Stimulated activated CD8-positive, alpha-beta memory T cell treated with anti-CD3 and anti-CD28 coated beads, Interleukin-4, amount 100 ng/mL, for 24 hours (primary cell): Measurements from ENCODE around the gene ZC3H10.
"Not testable (repeated sequence)": the region's sequence is repeated elsewhere in the genome, so short reads cannot be mapped to it uniquely, and the experiment has no call there.

Experiments
- DNase-seq: peaks from one replicate; pipeline ENCODE4 v3.0.0-alpha.2; 2020; ENCODE audit warnings: low read depth

The ZC3H10 gene, protein sequence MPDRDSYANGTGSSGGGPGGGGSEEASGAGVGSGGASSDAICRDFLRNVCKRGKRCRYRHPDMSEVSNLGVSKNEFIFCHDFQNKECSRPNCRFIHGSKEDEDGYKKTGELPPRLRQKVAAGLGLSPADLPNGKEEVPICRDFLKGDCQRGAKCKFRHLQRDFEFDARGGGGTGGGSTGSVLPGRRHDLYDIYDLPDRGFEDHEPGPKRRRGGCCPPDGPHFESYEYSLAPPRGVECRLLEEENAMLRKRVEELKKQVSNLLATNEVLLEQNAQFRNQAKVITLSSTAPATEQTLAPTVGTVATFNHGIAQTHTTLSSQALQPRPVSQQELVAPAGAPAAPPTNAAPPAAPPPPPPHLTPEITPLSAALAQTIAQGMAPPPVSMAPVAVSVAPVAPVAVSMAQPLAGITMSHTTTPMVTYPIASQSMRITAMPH

DNA sequence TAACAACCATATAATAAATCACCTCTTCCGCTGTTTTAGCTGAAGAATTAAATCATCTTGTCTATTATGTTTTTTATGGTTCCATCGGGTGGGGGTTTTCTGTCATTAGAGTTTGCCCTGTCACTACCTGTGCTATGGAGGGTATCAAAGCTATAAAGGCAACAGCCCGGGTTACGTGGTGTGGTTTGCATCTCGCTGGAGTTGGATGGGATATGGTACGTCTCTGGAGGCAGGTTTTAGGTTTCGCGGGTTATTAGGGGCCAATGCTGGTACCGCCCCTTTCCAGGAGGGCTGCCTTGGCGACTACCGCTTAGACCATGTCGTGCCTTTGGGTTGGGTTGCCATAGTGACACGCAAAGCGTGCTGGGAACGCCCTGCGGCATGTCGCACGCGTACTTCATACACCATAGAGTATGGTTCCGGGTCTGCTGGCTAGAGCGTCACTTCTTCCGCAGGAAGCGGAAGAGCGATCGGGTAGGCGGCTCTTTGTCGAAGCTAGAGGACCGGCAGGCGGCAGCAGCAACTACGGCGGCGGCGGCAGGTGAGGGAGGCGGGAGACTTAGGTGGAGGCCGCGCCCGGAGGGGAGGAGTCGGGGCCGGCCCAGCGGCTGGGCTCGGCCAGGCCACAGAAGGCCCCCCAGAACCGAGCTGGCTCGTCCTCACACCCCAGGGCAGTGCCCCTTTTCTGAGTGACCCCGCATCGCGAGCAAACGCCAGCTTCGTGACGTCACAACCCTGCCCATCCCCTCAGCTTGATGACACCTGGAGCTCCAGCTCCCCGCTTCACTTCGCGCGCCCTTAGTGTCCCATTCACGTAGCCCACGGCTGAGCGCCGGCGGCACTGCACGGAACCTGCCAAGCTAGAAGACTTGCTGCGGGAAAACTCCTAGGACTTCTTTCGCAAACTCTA, at the start of gene ZC3H10:
Gene ZC3H10, plus strand, starts transcription at position 489 of the 910 bp plus-strand sequence. CDS start 2,297 bp downstream, outside the sequence.
- peak; percentile 97 for DNase-seq

DNA sequence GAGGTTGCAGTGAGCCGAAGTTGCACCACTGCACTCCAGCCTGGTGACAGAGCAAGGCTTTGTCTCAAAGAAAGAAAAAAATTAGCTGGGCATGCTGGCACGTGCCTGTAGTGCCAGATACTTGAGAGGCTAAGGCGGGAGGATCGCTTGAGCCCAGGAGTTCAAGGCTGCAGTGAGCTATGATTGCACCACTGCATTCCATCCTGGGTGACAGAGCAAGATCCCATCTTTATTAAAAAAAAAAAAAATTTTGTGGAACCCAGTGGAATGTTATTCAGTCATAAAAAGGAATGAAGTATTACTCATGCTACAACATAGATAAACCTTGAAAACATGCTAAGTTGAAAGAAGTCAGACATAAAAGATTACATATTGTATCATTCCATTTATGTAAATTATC, 46.4 kb upstream of the ZC3H10 start:
- no peak for DNase-seq

DNA sequence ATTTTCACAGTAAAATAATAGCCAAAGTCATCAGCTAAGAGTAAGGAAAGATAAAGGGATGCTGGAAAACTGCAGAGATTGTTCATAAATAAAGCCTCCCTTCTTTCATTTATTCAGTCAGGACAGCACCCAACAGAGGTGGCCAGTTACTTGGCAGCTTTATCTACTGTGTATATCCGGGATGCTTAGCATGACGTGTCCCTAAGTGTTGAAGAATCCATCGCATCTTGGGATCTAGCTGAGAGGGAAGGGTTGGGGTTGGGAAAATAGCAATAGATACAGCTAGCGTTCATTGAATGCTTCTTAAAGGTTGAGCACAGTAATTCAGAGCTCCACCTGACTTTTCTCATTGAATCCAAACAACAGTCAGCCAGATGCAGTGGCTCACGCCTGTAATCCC, 43.7 kb upstream of the ZC3H10 start:
- no peak for DNase-seq

DNA sequence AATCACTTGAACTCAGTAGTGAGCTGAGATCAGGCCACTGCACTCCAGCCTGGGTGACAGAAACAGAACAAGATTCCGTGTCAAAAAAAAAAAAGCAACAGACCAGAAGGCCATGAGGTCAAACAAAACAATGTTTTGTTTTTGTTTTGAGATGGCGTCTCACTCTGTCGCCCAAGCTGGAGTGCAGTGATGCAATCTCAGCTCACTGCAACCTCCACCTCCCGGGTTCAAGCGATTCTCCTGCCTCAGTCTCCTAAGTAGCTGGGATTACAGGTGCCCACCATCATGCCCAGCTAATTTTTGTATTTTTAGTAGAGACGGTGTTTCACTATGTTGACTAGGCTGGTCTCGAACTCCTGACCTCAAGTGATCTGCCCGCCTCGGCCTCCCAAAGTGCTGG, 40.1 kb upstream of the ZC3H10 start:
- not testable (repeated sequence) for DNase-seq

DNA sequence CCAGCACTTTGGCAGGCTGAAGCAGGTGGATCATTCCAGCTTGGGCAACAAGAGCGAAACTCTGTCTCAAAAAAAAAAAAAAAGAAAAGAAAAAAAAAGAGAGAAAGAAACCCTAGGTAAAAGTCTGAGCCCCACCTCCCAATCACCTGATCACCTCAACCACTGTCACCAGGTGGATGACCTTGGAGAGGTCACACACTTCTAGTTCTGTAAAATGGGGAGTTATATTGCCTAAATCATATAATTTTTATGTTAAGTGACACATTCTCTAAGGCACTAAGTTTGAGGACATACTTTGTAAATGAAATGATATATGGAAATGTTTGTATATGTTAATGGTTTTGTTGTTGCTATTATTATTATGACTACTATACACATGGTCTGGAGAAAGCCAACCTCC, 39.6 kb upstream of the ZC3H10 start:
- no peak for DNase-seq

DNA sequence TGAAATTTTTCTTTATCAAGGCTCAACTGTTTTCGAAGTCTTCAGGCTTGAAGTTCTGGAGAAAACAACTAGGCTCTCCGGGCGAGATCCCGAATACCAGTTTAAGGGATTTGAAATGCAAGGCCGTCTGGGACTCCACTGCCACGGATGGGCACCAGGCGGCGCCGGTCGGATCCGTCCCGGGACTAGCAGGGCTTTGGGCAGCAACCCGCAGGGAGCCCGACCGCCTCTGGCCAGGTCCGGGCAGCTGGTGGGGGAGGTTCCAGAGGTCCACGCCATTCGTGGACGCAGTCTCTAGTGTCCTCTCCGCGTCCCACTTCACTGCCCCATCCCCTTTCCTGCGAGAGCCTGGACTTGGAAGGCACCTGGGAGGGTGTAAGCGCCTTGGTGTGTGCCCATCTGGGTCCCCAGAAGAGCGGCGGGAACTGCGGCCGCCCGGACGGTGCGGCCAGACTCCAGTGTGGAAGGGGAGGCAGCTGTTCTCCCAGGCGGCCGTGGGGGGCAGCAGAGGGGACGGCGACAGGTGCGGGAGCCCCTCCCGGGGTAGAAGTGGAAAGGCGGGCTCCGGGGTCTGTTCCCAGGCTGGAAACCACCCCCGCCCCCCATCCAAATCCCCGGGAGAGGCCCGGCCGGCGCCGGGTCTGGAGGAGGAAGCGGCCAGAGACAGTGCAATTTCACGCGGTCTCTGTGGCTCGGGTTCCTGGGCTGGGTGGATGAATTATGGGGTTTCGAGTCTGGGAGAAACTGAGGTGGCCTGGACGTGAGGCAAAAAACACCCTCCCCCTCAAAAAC, 38.9 kb upstream of the ZC3H10 start:
- peak; percentile 24 for DNase-seq

DNA sequence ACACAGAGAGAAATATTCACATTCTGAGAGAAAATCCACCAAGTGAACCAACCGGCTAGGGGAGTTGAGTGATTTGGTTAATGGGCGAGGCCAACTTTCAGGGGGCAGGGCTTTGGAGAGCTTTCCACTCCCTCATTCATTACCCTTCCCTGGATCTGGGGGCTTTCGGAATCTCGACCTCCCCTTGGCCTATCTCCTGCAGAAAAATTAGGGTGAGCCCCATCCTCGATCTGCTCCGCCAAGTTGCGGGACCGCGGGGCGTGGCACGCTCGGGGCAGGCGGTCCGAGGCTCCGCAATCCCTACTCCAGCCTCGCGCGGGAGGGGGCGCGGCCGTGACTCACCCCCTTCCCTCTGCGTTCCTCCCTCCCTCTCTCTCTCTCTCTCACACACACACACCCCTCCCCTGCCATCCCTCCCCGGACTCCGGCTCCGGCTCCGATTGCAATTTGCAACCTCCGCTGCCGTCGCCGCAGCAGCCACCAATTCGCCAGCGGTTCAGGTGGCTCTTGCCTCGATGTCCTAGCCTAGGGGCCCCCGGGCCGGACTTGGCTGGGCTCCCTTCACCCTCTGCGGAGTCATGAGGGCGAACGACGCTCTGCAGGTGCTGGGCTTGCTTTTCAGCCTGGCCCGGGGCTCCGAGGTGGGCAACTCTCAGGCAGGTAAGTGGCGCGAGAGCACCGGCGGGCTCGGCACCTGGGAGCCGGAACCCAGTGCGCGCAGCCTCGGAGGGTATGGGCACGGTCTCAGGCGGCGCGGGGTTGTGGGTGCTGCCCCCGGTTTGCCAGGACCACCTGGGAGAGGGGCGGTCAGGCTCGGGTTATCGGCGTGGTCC, 38.1 kb upstream of the ZC3H10 start, which contains the start of gene ERBB3:
Gene ERBB3, plus strand, starts transcription at position 443 of the 833 bp plus-strand sequence. Its CDS starts 136 bp downstream, at position 579.
- peak; percentile 64 for DNase-seq

DNA sequence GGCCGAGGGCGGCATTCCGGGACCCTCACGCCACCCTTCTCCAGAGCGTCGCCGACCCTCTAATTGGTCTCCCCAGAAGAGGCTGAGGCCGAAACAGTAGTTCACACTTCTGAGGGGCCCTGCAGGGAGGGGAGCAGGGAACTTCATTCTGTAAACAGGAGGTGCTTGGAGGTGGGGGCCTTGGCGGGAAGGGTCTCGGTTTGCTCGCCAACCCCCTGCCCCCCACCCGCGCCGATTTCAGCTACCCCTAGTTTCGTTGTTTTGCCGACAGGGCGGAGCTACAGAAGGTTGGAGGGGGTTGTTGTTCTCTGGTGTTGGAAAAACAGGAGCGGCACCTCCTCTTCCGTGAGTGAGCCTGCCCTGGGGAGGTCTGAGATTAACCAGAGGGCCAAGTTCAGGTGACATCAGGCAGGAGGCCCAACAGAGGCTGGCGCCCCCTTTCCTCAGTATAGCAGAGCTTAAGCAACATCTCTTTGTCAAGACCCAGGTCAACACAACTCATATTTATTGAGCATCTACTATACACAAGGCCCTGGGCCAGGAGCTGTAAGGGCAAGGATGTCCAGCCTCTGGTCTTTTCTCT, 37.4 kb upstream of the ZC3H10 start:
- DNase-seq, result no peak

DNA sequence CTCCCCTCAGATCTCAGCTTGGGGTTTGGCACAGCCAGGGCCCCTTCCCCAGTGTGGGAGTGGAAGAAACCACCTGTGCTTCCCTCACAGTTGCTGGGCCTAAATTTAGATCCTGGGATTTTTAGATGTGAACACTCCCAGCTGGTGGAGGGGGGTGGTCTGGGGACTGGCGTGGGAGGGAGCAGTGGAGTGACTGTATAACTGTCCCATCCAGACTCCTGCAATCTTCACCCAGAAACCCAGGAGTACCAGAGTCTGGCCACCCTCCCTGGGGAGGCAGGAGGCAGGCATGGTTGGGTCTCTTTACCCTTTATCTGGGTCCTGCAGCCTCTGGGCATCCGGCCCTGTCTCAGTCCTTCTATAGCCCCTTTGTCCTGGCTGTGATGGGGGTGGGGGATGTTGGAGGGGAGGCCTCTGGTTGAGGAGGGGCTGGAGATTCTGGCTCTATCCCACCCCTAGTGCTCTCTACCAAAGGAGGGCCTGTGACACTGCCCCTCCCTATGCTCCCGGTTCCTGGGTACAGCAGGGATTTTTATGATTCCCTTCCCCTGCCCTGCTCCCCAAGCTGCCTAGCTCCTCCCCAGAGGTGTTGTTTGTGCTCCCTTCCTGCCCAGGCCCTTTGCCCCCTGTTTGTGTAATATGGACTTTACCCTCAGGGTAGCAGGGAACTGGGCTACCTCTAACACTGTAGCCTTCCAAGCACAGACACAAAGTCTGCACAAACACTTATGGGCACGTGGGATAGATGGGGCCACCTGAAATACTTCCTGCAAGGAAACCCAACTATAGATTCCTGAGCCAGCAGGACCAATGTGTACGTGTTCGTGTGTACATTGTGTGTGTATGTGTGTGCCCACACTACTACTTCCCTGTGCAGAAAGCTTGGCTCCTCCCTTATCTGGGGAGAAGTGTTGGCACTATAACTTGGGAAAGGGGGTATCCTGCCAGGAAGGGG, 36.4 kb upstream of the ZC3H10 start:
- no peak for DNase-seq

DNA sequence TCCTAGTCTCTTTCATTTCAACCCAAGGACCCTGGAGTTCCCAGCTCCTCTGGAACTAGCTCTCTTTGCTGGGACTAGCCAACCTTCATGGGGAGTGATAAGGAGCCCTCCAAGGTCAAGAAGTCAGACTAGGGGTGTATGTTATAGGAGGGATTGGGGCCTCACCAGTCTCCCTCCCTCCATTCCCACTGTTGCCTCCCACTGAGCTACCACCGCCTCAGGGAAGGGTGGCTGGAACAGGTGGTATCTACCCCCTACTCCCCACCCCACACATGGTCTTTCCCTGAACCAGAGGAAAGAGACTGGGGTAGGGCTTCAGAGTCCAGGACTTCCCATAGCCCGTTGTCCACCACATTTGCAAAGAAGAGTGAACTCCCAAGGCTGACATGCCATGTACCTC, 35.7 kb upstream of the ZC3H10 start:
- DNase-seq, result no peak

DNA sequence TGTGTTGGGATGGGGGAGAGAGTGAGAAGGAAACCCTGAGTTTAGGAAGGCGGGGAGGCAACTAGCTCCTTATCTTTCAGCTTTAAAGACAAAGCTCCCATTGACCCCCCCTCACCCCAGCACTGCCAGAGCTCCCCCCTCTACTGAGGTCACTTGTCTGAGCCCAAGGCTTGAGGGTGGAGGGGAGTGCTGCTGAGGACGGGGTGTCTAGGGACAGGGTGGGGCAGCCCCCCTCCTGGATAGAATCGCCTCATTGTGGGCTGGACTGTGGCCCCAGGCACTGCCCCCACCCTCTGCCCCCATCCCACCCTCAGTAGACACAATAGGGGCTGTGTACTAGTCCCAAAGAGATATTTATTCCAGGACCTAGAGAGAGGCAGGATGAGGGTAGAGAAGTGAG, 35.1 kb upstream of the ZC3H10 start:
- DNase-seq, result no peak

DNA sequence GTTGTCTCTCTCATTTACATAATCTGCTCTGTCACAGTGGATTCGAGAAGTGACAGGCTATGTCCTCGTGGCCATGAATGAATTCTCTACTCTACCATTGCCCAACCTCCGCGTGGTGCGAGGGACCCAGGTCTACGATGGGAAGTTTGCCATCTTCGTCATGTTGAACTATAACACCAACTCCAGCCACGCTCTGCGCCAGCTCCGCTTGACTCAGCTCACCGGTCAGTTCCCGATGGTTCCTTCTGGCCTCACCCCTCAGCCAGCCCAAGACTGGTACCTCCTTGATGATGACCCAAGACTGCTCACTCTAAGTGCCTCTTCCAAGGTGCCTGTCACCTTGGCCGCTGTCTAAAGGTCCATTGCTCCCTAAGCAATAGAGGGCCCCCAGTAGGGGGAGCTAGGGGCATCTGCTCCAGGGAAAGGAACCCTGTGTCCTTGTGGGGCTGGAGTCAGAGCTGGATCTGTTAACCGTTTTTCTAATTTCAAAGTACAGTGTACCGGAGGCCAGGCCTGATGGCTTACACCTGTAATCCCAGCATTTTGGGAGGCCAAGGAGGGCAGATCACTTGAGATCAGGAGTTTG, 33.0 kb upstream of the ZC3H10 start:
- DNase-seq, result no peak

DNA sequence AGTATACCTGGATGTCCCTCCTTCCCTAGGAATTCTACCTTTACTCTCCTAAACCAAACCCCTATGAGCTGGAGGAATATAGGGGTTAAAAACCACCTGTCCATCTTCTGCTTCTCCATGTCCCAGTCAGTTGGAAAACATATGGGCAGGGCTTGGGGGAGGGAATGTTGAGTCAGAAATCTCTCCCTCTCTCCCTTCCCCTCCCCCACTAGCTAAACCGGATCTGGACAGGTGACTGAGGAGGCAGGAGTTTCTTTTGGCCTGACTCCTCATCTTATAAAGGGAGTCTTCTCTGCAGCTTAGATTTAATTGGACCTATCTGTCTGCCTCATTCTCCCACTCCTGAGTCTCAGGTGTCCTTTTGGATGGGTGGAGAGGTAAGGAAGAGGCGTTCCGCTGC, 32.0 kb upstream of the ZC3H10 start:
- no peak for DNase-seq

DNA sequence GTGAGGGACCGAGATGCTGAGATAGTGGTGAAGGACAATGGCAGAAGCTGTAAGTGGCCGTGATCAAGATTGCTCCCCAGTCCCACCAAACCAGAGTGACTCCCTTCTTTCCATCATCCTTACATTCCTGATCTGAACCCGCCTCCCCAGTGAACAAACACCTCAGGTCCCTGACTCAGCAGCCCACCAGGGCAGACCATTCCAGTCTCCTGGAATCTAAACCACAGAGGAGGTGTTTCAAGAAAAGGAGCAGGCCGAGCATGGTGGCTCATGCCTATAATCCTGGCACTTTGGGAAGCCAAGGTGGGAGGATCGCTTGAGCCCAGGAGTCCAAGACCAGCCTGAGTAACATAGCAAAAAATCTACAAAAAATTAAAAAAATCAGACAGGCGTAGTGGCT, 31.5 kb upstream of the ZC3H10 start:
- no peak for DNase-seq

DNA sequence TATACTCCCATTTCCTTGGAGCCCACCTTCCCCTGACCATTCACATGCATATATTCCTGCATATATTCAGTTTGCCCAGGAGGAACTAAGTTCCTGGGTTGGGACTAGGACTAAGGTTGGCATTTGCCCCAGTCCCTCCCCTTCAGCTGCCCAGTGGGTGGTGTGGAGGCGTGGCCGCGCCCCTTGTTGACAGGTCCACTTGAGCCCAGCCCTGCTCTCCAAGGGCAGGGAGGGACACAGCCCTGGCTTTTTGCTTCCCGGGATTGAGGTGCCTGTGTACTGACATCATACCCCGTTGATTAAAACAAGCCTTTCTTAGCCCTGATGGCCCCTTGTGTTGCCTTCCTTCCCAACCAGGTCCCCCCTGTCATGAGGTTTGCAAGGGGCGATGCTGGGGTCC, 30.8 kb upstream of the ZC3H10 start:
- DNase-seq, result no peak

DNA sequence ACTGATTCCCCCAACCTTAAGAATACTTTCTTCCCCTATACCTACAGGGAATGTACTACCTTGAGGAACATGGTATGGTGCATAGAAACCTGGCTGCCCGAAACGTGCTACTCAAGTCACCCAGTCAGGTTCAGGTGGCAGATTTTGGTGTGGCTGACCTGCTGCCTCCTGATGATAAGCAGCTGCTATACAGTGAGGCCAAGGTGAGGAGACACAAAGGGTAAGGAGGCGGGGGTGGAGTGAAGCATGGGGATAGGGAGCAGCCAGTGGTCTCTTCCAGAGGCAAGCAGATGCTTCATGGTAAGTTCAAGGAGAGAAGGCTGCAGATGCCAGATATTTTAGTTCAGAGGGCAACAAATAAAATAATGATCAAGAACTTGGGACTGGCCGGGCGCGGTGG, 20.3 kb upstream of the ZC3H10 start:
- DNase-seq, result no peak

DNA sequence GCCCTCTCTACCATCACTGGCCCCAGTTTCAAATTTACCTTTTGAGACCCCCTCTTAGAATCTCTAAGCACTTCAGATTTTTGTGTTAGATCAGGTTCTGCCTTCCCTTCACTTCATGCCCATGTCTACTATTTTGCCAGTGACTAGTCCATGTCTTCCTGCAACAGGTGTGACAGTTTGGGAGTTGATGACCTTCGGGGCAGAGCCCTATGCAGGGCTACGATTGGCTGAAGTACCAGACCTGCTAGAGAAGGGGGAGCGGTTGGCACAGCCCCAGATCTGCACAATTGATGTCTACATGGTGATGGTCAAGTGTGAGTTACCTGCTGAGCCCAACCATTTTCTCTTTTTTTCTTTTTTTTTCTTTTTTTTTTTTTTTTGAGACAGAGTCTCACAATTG, 19.5 kb upstream of the ZC3H10 start:
- no peak for DNase-seq

DNA sequence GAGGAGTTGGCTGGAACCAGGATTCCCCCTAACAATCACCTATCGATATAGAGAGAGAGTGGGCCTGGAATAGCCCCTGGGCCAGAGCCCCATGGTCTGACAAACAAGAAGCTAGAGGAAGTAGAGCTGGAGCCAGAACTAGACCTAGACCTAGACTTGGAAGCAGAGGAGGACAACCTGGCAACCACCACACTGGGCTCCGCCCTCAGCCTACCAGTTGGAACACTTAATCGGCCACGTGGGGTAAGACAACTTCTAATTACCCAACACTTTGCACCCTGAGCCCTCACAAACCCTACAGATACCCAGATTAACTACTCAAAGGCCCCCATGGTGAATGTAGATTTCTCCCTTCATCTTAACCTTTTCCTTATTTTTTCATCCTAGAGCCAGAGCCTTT, 18.3 kb upstream of the ZC3H10 start:
- DNase-seq, result no peak

DNA sequence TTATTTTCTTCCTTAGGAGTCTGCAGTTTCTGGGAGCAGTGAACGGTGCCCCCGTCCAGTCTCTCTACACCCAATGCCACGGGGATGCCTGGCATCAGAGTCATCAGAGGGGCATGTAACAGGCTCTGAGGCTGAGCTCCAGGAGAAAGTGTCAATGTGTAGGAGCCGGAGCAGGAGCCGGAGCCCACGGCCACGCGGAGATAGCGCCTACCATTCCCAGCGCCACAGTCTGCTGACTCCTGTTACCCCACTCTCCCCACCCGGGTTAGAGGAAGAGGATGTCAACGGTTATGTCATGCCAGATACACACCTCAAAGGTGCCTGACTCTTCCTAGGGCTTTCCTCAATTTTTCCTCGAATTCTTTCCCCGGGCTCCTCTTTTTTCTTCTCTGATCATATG, 17.0 kb upstream of the ZC3H10 start:
- DNase-seq, result no peak
